Measurements from ENCODE around the gene PRICKLE1. TPM values are rescaled to one million over a fixed set of nuclear protein-coding genes. Genes with fewer than 3 reads are reported as not detected.

The PRICKLE1 gene
- polyA plus RNA-seq, 1 donor from 2014 or later: 20.6 TPM

Small RNA genes lying within 50 kb of the gene (small RNA-seq; reads per million reads assigned to genes)
- gene AC079600.1 (0 reads per million in 3 experiments), gene AC079600.2 (0 reads per million in 3 experiments), gene RF00019 (0 to 1.2 (median 0) reads per million in 3 experiments)
